Measurements from ENCODE around the gene ALDH1A3.

Gene ALDH1A3

DNA sequence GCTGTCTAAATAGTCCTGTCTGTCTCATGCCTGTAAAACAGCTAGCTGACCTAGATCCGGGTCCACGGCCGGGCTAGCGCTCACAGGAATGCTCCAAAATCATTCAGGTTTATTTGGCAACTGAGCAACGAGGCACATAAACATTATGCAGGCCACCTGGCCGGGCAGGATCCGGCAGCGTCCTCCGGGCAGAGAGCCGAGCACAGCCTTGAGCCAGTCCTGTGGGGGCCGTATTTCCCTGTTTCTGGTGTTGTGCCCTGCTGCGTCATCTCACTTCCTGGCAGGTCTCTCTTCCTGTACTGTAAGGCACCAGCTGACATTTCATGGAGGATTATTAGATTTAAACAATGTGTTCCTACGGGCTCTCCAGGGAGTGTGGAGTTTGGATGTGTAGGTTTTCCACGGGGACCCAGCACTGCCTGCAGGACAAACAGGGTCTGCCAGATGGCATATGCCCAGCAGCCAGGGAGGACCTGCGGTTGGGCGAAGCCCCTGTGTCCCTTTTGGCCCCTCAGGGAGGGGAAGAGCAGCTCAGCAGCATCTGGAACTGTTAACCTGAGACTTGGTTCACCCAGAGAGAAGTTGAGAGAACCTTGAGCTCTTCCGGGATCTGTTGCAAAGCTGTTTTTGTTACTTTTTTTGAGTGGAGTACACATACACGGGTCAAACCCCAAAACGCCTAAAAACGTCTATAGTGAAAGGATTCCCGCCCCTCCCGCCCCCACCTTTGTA lies 23.0 kb downstream of the ALDH1A3 start:
- DNase-seq (ENCODE audit: low read depth) = no peak

- DNase-seq (ENCODE audit: low read depth) = no peak
These were observed 23.5 kb downstream of the ALDH1A3 start for GRCh38 chr15:100903168-100903554.

GRCh38 chr15:100905850-100906249 lies 26.2 kb downstream of the ALDH1A3 start:
- DNase-seq (ENCODE audit: low read depth) = no peak

DNA sequence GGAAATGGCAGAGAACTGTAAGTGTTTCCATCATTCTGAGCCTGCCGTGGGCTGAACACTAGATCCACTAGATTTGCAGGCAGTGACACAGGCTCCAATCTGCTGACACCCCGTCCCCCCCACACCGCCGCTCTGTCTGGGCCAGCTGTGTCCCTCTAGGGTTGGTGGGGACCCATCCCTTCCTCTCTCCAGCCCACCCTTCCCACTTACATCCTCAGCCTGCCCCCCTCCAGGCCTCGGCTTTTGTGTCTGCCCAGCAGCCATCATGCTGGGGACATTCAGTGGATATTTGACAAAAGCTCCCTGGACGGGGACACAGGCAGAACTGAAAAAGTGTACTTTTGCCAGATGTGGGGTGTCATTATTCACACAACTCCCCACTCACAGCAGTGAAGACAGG lies 28.8 kb downstream of the ALDH1A3 start:
- DNase-seq (ENCODE audit: low read depth) = no peak

- DNase-seq (ENCODE audit: low read depth) = no peak
These were observed 29.9 kb downstream of the ALDH1A3 start for GRCh38 chr15:100909565-100909964.

DNA sequence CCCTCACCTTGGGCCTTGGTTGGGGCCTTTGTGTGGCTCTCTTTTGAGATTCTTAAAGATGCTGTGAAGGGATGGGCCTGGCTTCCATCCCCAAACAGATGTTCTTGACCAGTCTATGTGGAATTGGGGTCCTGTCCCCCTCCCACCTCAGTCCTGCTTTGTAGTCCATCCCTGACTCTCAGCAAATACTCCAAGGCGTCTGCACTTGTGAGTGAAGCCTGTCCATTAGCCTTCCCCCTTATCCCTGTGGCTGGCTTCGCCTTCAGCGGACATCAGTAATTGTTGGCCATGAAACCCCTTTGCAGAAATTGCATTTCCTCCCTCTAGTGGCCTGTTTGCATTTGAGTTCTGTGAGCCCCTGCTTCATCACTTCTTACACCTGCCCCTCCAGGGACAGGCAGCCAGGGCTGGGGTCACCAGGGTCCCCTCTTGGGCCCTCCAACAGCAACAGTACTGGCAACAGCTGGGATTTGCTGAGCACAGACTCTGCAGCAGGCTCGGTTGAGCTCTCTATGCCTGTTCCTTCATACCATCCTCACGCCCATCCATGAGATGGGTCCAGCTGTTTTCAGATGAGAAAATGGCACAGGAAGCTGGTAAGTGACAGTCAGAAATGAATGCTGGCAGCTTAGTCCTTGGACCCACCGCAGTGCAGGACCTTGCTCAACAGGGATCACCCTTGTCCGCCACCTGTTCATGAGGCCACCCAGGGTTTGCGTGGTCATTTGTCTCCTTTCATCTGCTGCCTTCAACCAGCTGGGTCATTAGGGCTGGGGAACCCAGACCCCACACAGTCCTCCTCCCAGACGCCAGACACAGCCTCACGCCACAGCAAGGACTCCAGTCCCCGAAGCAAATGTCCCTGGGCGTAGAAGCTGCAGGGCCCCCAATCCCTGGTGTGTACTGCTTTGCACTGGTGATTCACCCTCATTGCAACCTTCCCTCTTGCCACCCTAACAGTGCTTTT lies 30.6 kb downstream of the ALDH1A3 start:
- no peak for DNase-seq (ENCODE audit: low read depth)

GRCh38 chr15:100911086-100911485 lies 31.5 kb downstream of the ALDH1A3 start:
- DNase-seq (ENCODE audit: low read depth) = no peak

- no peak for DNase-seq (ENCODE audit: low read depth)
These were observed 34.3 kb downstream of the ALDH1A3 start for GRCh38 chr15:100913961-100914360.

DNA sequence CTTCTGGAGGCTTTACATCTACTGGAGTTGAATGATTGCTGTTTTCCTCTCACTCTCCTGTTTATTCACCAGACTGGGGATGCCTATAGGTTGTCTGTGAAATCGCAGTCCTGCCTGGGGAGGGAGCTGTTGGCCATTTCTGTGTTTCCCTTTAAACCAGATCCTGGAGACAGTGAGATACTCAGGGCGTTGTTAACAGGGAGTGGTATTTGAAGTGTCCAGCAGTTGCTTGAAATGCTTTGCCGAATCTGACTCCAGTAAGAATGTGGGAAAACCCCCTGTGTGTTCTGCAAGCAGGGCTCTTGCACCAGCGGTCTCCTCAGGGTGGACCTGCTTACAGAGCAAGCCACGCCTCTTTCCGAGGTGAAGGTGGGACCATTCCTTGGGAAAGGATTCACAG lies 35.2 kb downstream of the ALDH1A3 start:
- no peak for DNase-seq (ENCODE audit: low read depth)

GRCh38 chr15:100918034-100918689 lies 38.5 kb downstream of the ALDH1A3 start:
- DNase-seq (ENCODE audit: low read depth) = peak; percentile 20

DNA sequence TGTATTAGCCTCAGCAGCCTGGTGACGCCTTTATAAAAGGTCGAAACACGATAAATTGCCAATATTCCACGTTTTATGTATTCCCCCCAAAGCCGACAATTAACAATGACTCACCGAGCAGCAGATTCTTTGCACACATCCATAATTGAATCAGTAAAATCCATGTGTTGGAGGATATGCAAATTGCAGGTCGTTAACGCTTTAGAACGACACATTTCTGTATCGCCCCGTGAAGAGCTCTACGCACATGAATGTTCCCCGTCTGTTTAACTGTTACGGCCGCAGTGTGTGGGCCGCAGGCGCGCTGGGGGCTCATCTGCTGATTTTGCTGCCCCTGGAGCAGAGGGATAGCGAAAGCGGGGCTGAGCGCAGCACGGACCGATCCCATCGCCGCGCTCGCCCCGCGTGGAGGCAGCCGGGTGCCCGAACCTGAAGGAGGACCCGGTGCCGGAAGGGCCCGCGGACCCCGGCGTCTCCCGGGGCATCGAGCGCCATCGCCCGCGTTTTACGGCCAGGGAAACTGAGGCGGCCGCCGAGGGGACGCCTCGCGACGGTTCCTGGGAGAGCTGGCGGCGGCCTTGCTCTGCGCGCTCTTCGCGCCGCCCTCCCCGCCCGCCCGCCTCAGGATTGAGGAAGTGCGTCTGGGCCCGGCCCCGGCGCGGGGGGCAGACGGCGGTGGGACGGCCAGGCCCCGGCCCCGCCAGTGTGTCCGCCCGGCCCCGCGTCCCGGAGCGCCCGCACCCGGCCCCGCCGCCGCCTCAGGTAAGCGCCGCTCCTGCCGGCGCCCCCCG lies 39.3 kb downstream of the ALDH1A3 start, which contains the start of gene LRRK1:
TSS of gene LRRK1 (plus strand) at position 668 of the 791 bp plus-strand sequence. CDS start 5,276 bp downstream, outside the sequence.
- DNase-seq (ENCODE audit: low read depth) = no peak

GRCh38 chr15:100919481-100920405 lies 40.1 kb downstream of the ALDH1A3 start:
- DNase-seq (ENCODE audit: low read depth) = no peak

DNA sequence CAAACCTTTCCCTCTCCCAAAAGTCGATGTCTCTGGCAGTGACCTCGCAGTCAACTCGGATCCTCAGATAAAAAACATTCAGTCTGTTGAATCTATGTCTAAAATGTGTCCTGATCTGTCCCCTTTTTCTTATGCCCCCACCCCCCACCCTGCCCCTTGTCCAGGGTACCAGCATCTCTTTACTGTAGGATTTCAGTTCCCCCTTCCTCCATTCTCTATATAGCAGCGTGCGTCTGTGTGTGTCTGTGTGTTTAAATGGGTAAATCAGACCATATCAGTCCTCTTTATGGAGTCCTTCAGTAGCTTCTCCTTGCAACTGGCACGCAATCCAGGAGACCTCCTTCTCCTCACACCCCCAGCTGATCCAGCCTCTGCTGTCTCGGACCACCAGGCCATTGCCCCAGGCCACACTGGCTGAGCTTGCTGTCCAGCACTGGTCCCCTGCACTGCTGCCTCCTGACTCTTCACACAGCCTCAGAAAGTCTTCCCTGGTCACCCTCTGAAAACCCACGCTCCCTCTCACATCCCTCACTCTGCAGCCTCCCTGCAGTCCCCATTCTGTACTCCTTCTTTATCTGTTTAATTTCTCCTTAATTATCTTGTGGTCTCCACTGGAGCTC lies 41.0 kb downstream of the ALDH1A3 start:
- DNase-seq (ENCODE audit: low read depth) = no peak

DNA sequence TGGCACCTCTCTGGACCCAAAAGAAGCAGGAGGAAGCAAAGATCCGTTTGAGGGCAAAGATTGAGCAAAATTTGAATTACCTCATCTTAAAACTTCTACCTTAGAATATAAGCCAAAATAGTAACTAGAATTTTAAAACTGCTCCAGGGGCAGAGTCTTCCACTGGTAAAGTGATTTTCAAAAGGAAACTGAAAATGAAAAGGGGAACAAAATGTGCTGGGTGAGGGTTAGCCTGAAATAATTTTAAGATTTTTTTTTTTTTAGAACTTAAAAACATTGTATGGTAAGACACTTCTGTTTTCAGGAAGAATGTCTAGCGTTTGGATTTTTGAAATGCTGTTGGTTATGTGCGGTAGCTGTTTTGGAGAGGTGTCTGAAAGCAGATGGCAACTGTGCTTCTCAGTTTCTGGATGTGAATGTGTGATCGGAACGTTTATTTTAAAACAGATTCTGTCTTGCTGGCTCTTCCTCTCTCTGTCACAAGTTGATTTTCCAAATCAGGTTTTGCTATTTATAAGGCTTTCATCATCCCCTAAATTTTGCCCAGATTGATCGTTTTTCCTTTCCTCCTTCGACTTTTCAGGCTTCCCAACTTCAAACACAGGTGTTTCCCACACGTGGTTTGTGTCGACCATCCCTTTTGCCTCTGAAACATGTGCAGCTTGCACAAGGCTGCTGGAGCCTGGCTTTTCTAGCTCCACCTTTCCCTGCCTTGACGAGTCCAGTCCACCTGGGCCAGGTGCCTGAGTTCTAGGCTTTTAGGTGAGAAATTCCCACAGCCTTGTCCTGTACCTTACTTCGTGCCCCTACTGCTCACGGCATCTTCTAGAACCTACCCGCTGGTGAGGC lies 42.8 kb downstream of the ALDH1A3 start:
- no peak for DNase-seq (ENCODE audit: low read depth)

GRCh38 chr15:100923076-100923475 lies 43.4 kb downstream of the ALDH1A3 start:
- no peak for DNase-seq (ENCODE audit: low read depth)

GRCh38 chr15:100923902-100924301 lies 44.3 kb downstream of the ALDH1A3 start:
- no peak for DNase-seq (ENCODE audit: low read depth)

- no peak for DNase-seq (ENCODE audit: low read depth)
These were observed 44.8 kb downstream of the ALDH1A3 start for GRCh38 chr15:100924436-100924835.

GRCh38 chr15:100925480-100925879 lies 45.8 kb downstream of the ALDH1A3 start:
- DNase-seq (ENCODE audit: low read depth) = no peak

- DNase-seq (ENCODE audit: low read depth) = no peak
These were observed 46.6 kb downstream of the ALDH1A3 start for GRCh38 chr15:100926258-100926657.
